AG04450 (cell line): ENCODE results near the gene YTHDC2. TPM values are rescaled to one million over a fixed set of nuclear protein-coding genes. Genes with fewer than 3 reads are reported as not detected.

Experiments used
- CTCF ChIA-PET: fragments of 300-600, 350-600 bp; formaldehyde crosslinking; extraction: SDS; loops from one replicate; lab custom pipeline; 2022; ENCODE audit warnings: antibody characterized with exemption, inconsistent platforms; lab: Charles Lee
- POLR2A ChIA-PET: fragments of 350-600 bp; formaldehyde crosslinking; extraction: SDS; loops from one replicate; lab custom pipeline; 2021; ENCODE audit warnings: antibody characterized with exemption, inconsistent platforms; lab: Yijun Ruan, JAX
- DNase-seq: peaks from one replicate; pipeline ENCODE4 v3.0.0-alpha.2; 2011; ENCODE audit warnings: low read depth, low spot score
- H3K27ac ChIP-seq: one replicate; pipeline ENCODE4 v1.5.1; 2012; ENCODE audit warnings: low read depth, low read length, control low read depth
- H3K27me3 ChIP-seq: one replicate; pipeline ENCODE4 v1.6.0; 2012; ENCODE audit warnings: low read length; ENCODE audit not compliant: control insufficient read depth, insufficient read depth
- H3K4me3 ChIP-seq: 2 replicates; pipeline ENCODE4 v1.5.1; 2011; ENCODE audit warnings: mild to moderate bottlenecking, low read depth, low read length, control low read depth
- H3K9me3 ChIP-seq: 2 replicates; pipeline ENCODE4 v1.5.1; 2012; ENCODE audit warnings: low read length; ENCODE audit not compliant: control insufficient read depth, insufficient read depth
- CTCF ChIP-seq: IDR thresholded peaks from 2 replicates; pipeline ENCODE4 v1.5.1; 2011; ENCODE audit warnings: low read depth, low read length, control low read depth, inconsistent platforms
- polyA minus RNA-seq: library from RNA; depleted of rRNA, polyadenylated mRNA; stranded (reverse); fragments of >200 nt; gene quantifications from 2 replicates; pipeline ENCODE4 v1.2.3, GENCODE V29; 2011; rRNA and poly(A)+ RNA removed
- polyA plus RNA-seq: library from polyadenylated mRNA; depleted of rRNA; stranded (reverse); fragments of >200 nt; gene quantifications from 2 replicates; pipeline ENCODE4 v1.2.3, GENCODE V29; 2011; rRNA removed

The YTHDC2 gene
- polyA plus RNA-seq (8.2 and 10.7 TPM in 2 replicates), polyA minus RNA-seq (12.6 and 19.0 TPM in 2 replicates)

GRCh38 chr5:113513384-113514288 lies at the start of gene YTHDC2:
YTHDC2 (plus strand) TSS chr5:113513694; CDS start chr5:113513896, 202 bp downstream.
- peak; percentile 41 for TF ChIP-seq CTCF
- POLR2A ChIA-PET = interaction anchor here (0.7 to 1.0 kb wide), 4 partner anchors 26 to 635 kb away, joined by 3 to 4 read pairs (median 4); partner anchors contain the start of gene MCC
- peak within 1 kb of the TSS; percentile 81 for H3K4me3 ChIP-seq
- no peaks in the 10 kb centered on the region; the same call in 1 of the 2 replicates for H3K9me3 ChIP-seq
- CTCF ChIA-PET = interaction anchor here (1.0 to 5.5 kb wide), 4 partner anchors 134 to 592 kb away, joined by 3 to 50 read pairs (median 12); partner anchors contain the start of gene REEP5
- H3K27me3 ChIP-seq = no peaks in the 10 kb centered on the region
- H3K27ac ChIP-seq = no peak within 1 kb of the TSS
- DNase-seq = peak; percentile 36

- peaks cover 2% of the 10 kb centered on the region for H3K27me3 ChIP-seq
- ChIA-PET CTCF (interaction anchor here (1.1 to 1.3 kb wide), 2 partner anchors 11 to 478 kb away, joined by 3 read pairs; no protein-coding TSS in a partner anchor), POLR2A (no interaction called here)
- H3K4me3 ChIP-seq = no peak overlapping the region
- DNase-seq = no peak
- peaks cover 8% of the 10 kb centered on the region for H3K9me3 ChIP-seq
- no peak for TF ChIP-seq CTCF
- no peak overlapping the region for H3K27ac ChIP-seq
These were observed 39.3 kb upstream of the YTHDC2 start for GRCh38 chr5:113474100-113474728.

GRCh38 chr5:113478691-113479090 lies 34.8 kb upstream of the YTHDC2 start:
- Histone ChIP-seq H3K27ac (no peak overlapping the region), H3K9me3 (no peaks in the 10 kb centered on the region), H3K4me3 (no peak overlapping the region), H3K27me3 (peaks cover 2% of the 10 kb centered on the region)
- CTCF ChIA-PET = no interaction called here
- POLR2A ChIA-PET = no interaction called here
- TF ChIP-seq CTCF = no peak
- DNase-seq = no peak

- no peak for TF ChIP-seq CTCF
- no peak for DNase-seq
- H3K4me3 ChIP-seq = no peak overlapping the region
- CTCF ChIA-PET = no interaction called here
- no peaks in the 10 kb centered on the region for H3K27me3 ChIP-seq
- no peak overlapping the region for H3K27ac ChIP-seq
- POLR2A ChIA-PET = no interaction called here
- no peaks in the 10 kb centered on the region for H3K9me3 ChIP-seq
These were observed 33.3 kb upstream of the YTHDC2 start for GRCh38 chr5:113480243-113480642.
